ENCODE data around the gene SH2D7.

Gene SH2D7

GRCh38 chr15:78061963-78062427 lies 30.4 kb upstream of the SH2D7 start:
- peak in 1 of 3 experiments; percentile 30 for DNase-seq (ENCODE audit: low read depth in 3 of 3)

DNA sequence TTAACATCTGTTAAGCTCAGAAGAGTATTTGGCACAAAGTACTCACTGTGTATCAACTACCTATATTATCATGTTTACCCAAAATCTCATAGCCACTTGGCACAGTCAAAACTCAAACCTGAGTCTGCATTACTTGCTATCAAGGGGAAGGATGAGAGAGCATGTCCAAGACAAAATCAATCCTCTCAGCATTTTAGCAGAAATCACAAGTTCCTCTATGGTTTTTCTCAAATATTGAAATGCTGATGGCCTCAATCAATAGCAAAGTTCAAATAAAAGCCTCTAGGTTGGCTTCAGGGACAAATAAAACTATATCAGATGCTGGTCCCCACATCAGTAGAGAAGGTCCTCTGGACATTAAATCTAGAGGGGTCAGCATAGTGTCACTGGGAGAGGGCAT lies 29.1 kb upstream of the SH2D7 start:
- no peak for DNase-seq (ENCODE audit: low read depth in 3 of 3)

DNA sequence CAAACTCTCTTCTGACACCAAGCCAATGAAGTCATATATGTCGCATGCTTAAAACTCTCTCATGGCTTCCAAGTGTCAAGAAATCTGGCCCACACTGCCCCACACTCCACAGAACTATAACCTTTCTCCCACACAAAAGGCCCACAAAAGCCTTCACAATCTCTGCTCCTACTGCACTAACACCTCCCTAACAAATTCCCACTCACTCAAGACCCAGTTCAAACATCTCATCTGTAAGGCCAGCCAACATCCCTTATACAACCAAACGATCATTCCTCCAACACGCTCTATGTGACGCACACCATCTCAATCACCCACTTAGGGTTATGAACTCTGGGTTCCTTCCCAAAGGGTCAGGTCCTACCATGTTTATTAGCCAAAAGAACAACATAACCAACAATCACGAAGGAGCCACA lies 28.4 kb upstream of the SH2D7 start:
- no peak for DNase-seq (ENCODE audit: low read depth in 3 of 3)

DNA sequence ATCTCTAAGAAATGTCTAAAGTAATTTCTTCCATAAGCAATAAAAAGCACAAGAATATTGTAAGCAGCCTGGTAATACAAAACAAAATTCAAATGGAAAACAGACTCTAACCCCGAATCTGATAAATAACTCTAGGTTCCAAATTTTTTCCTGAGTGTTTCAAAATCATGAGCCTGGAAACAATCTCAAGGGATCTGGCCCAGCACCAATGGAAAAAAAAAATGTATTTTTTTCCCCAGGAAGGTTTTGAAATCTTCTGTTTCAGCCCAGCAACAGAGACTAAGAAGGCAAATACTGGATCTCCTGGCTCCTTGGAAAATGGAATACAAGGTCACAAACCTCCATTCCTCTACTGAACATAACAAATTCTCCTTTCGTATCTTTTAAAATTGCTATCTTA lies 27.8 kb upstream of the SH2D7 start:
- DNase-seq (ENCODE audit: low read depth in 3 of 3): no peak

- no peak for DNase-seq (ENCODE audit: low read depth in 3 of 3)
Observed at GRCh38 chr15:78065284-78065872, 27.0 kb upstream of the SH2D7 start.

GRCh38 chr15:78065973-78066946 lies 26.1 kb upstream of the SH2D7 start:
- no peak for DNase-seq (ENCODE audit: low read depth in 3 of 3)

DNA sequence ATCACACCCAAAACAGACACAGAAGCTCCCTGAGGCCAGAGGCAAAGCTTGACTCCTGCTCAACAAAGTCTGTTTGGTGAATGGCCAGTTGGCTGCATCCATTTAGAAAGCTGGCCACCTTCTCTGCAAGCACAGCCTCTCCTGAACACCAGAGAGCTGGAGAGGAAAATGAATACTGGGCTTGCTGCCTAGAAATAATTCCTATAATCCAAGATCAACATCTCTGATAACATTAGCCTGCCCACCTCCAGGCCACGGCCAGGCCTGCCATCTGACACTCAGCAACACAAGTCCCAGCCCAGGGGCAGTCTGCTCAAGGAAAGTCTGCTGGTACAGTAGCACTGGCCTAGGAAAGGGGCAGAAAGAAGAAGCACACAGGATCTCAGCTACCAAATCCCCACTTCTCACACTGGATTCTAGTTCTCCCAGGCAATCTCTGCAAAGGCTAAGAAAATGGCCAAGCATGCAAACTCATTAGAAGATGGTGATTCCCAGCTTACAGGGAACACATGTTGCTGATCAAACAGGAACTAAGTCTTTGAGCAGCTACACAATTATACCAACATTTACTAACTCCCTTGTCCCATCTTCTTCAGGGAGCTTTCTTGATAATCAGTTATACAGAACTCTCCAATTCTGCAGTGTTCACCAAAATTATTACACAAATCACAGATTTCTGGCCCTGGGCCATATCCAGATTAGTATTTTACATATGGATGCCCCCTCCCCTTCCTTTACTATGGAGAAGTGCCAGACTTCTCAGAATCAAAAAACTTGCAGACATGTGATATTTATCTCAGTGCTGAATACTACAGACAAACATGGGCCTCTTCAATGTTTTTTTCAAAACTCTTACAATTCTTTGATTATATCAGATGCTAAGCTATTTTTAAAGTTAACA lies 24.8 kb upstream of the SH2D7 start:
- DNase-seq (ENCODE audit: low read depth in 3 of 3): no peak

DNA sequence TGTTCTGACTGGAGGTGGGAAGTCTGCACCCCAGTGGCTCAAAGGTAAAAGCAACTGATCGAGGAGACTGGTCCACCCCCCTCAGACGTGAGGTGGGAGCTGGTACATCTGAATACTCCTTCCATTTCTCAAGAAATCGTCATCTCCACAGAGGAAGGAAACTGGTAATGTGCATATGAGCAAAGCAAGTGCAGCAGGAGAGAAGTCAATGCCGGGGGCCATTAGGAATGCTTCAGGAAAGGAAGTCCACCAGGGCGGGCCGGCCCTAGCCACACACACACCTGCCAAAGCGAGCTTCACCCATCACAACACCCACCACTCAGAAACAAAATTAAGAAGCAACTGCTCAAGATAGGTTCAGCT lies 23.3 kb upstream of the SH2D7 start:
- DNase-seq (ENCODE audit: low read depth in 3 of 3): no peak

GRCh38 chr15:78069462-78070029 lies 22.8 kb upstream of the SH2D7 start:
- DNase-seq (ENCODE audit: low read depth in 3 of 3): no peak

DNA sequence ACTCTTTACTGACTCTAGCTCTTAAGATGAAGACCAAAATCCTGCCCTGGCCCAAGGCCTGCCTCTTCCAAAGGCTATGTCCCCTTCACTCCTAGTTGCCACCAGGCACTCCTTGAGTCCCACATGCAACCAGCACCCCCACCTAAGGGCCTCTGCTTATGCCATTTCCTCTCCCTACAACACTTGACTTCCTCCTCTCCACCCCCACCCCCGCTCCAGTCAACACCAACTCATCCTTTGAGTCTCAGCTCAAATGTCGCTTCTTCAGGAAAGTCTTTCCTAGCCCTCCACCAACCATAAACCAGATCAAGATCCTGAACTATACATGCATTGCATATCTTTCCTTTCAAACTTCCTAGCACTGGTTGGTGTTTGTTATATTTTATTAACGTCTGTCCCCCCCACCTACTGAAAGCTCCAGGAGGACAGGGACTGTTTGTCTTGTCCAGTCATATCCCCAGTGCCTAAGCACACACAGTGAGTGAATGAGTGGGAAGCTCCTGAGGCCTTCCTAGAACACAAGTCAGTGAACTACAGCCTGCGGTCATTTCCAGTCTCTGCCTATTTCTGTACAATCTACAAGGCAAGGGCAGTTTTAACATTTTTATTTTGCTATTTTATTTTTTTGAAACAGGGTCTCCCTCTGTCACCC lies 22.2 kb upstream of the SH2D7 start:
- DNase-seq (ENCODE audit: low read depth in 3 of 3): peak in 1 of 3 experiments; percentile 50

GRCh38 chr15:78071383-78071782 lies 21.0 kb upstream of the SH2D7 start:
- no peak for DNase-seq (ENCODE audit: low read depth in 3 of 3)

DNA sequence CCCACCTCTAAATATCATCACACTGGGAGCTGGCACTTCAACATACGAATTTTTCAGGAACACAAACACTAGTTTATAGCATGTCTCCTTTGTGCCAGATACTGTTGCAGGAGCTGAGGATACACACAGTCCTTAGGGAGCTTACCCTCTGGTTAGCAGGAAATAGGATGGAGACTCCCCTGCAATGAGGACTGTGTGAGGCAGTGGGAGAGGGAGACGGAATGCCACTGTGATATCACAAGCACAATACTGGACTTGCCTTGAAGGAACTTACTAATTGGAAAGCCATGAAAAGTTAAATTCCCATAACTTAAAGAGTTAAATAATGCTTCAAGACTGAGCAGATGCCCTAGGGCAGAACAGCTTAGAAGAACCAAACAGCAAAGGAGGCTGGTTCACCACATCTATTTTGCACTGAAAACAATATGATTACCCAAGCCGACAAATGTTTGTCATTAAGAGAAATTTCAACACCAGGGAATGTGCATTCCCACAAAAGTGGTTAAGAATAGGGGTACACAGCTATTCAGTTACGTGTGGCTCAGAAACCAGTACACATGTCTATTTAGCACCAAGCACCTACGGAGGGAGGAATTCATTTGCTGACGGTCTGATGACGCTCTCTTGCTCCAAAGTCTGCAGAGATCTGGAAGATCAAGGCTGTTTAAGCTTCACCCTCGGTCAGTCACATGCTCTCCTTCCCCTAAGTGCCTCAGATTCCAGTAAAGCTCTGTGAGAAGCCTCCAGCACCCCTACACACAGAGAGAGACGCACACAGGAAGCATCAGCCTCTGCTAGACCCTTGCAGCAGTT lies 20.1 kb upstream of the SH2D7 start:
- no peak for DNase-seq (ENCODE audit: low read depth in 3 of 3)

DNA sequence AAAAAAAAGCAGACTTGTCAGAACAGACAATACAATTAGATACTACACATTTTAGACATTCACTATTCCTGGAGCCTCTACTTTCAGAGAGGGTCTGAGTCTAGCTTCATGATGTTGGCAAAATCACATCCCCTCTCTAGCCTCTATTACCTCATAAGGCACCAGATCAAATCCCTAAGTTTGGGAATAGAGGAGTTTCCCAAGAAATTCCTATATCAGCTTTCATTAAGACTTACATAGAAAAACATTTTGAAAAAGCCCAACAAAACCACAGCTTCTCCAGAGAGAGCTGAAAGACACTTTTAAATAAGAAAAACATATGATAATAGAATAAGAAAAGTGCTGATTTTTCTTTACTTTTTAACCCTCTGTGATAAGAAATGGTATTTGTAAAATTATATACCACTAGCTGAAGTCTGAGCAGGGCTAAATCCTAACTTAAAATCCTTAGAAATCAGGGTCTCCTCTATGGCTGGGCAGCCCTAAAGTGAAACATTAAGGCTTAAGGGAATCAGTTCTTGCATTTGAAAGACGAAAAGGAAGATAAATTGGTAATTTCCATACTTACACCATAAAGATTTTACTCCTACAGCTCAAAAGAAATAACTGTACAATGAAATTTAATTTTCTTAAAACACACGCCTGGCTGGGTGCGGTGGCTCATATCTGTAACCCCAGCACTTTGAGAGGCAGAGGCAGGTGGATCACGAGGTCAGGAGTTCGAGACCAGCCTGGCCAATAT lies 19.1 kb upstream of the SH2D7 start:
- no peak for DNase-seq (ENCODE audit: low read depth in 3 of 3)

DNA sequence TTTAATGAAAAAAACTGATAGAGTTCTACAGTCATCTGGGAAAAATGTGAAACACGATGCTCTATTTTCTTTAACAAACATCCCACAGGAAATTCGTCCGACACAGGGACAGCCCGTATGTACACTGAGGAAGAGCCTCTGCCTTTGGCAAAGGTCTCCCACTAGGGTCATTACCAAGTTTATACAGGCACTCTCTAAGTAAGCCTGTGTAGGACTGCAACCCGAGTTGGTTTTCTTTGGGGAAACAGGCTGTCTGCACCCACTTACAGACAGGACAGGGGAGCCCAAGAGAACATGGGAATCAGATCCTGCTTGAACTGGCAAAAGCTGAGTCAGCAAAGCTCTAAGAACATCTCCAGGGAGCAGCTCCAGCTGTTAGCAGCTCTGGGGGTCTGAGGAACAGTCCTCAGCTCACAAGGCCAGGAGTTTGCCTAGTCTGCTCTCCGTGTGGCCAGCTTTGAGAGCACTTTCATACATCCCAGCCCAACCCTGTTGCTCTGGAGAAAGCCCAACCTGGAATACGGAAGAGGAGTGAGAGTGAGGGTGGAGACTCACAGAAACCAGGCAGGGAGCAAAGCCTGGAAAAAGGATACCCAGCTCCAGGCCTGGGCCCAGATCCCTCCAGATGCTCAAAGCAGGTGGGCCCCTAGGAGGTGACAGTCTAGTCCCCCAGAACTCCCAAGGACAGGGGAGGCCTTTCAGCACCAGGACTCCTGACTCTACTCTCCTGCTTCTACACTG lies 16.7 kb upstream of the SH2D7 start:
- no peak for DNase-seq (ENCODE audit: low read depth in 3 of 3)

DNA sequence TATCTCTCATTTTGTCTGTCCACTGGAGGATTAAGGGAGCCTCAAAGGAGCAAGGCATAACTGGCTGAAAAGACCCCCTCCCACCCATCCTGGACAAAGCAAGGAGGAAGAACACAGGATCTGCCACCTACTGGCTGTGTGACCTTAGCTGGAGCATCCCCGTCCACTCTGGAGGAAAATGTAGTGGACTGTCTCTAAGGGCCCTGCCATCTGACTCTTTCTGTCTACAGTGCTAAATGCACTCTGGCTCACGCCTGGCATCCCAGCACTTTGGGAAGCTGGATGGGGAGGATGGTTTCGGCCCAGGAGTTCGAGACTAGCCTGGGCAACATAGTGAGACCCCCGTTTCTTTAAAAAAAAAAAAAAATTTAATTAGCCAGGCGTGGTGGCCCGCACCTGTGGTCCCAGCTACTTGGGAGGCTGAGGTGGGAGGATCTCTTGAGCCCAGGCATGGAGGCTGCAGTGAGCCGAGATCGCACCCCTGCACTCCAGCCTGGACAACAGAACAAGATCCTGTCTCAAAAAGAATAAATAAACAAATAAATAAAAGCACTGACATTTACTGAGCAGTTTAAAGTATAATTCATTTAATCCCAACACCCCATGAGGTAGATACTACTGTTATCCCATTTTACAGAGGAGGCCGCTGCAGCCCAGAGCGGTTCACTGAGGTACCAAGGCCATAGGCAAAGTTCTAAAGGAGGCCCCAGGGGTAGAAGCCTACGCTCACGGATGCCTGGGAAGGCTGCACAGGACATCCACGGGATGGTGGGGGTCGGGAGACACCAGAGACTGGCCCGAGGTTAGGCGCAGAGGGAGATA lies 15.9 kb upstream of the SH2D7 start:
- no peak for DNase-seq (ENCODE audit: low read depth in 3 of 3)

- DNase-seq (ENCODE audit: low read depth in 3 of 3): peak; percentile 53 to 70 (median 61)
Observed at GRCh38 chr15:78077053-78077870, 15.1 kb upstream of the SH2D7 start, which contains the start of gene TBC1D2B. TBC1D2B (minus strand) TSS chr15:78077711; CDS start chr15:78077652, 59 bp downstream.

GRCh38 chr15:78077871-78078210 lies 14.5 kb upstream of the SH2D7 start:
- no peak for DNase-seq (ENCODE audit: low read depth in 3 of 3)
